Measurements from ENCODE around the gene RARRES2.
A peak's percentile ranks its signal among the peaks of the same experiment; 100 is the strongest.

Gene RARRES2

DNA sequence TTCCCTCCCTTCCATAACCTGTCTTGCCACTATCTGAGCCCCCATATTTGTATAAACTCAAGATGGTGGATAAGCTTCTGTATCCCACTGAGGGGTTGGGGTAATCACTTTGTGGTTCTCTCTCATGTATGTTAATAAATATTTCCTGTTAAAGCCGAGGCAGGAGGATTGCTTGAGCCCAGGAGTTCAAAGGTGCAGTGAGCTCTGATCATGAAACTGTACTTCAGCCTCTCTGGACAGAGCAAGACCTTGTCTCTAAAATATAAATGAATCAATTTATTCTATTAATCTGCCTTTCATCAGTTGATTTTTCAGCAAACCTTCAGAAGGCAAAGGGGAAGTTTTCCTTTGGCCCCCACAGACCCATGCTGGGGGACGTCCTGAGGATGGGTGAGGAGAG, 1.8 kb upstream of the RARRES2 start:
- no peak overlapping the region for H3K4me3 ChIP-seq (ENCODE audit: severe bottlenecking)
- H3K27ac ChIP-seq (ENCODE audit: poor library complexity, severe bottlenecking) = no peak overlapping the region
- DNase-seq (ENCODE audit: low spot score) (no peak), ATAC-seq (ENCODE audit: low read depth) (no peak)
- H3K36me3 ChIP-seq (ENCODE audit: low read depth) = no peaks in the 10 kb centered on the region
- no peak for TF ChIP-seq CTCF (IDR thresholded peaks at IDR 0.05; ENCODE audit: poor library complexity, severe bottlenecking)
- H3K27me3 ChIP-seq (ENCODE audit: insufficient read depth, poor library complexity, severe bottlenecking) = peaks cover 33% of the 10 kb centered on the region
- H3K4me1 ChIP-seq (ENCODE audit: insufficient read depth, poor library complexity, severe bottlenecking) = no peaks in the 10 kb centered on the region
- H3K9me3 ChIP-seq (ENCODE audit: severe bottlenecking) = peaks cover 11% of the 10 kb centered on the region

- peaks cover 33% of the 10 kb centered on the region for H3K27me3 ChIP-seq (ENCODE audit: insufficient read depth, poor library complexity, severe bottlenecking)
- no peak for ATAC-seq (ENCODE audit: low read depth)
- DNase-seq (ENCODE audit: low spot score) = no peak
- TF ChIP-seq CTCF (IDR thresholded peaks at IDR 0.05; ENCODE audit: poor library complexity, severe bottlenecking) = no peak
- no peak overlapping the region for H3K4me3 ChIP-seq (ENCODE audit: severe bottlenecking)
- H3K9me3 ChIP-seq (ENCODE audit: severe bottlenecking) = peaks cover 11% of the 10 kb centered on the region
- no peaks in the 10 kb centered on the region for H3K4me1 ChIP-seq (ENCODE audit: insufficient read depth, poor library complexity, severe bottlenecking)
- H3K27ac ChIP-seq (ENCODE audit: poor library complexity, severe bottlenecking) = no peak overlapping the region
- H3K36me3 ChIP-seq (ENCODE audit: low read depth) = no peaks in the 10 kb centered on the region
Observed at GRCh38 chr7:150342121-150342408, 636 bp upstream of the RARRES2 start.

GRCh38 chr7:150340875-150341262, 560 bp downstream of the RARRES2 start:
- no peak for ATAC-seq (ENCODE audit: low read depth)
- Histone ChIP-seq H3K36me3 (ENCODE audit: low read depth) (no peaks in the 10 kb centered on the region), H3K27ac (ENCODE audit: poor library complexity, severe bottlenecking) (no peak overlapping the region), H3K4me1 (ENCODE audit: insufficient read depth, poor library complexity, severe bottlenecking) (no peaks in the 10 kb centered on the region), H3K4me3 (ENCODE audit: severe bottlenecking) (no peak overlapping the region), H3K9me3 (ENCODE audit: severe bottlenecking) (peaks cover 11% of the 10 kb centered on the region), H3K27me3 (ENCODE audit: insufficient read depth, poor library complexity, severe bottlenecking) (peaks cover 33% of the 10 kb centered on the region)
- TF ChIP-seq CTCF (IDR thresholded peaks at IDR 0.05; ENCODE audit: poor library complexity, severe bottlenecking) = no peak
- no peak for DNase-seq (ENCODE audit: low spot score)

DNA sequence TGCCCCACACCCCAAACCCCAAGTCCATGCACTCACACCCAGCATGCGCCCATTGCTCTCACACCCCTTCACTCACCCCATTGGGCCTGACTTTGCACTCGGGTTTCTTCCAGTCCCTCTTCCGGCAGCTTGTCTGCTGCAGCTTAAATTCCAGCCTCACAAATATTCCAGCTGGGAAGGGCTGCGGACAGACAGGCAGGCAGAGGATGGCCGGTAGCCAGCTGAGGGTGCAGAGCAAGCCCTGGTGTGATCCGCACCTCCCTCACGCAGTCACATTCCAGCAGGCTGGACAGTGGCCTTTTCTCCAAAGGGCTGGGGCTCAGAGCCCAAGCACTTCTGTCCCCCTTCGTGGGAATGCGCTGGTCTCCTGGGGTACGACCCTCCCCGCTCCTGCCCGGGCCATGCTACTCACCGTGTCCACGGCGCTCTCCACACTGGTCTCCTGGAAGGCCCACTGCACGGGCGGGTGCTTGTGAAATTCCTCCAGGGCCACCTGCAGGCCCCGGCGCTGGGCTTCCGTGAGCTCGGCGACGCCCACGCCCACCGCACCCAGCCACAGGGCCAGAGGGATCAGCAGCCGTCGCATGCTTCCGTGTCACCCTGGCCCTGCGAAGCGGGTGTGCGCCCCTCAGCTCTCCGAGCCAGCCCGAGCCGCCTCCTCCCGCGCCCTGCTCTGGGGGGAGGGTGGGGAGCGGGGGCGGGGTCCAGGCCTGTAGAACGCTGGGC, 1.2 kb downstream of the RARRES2 start:
- TF ChIP-seq CTCF (IDR thresholded peaks at IDR 0.05; ENCODE audit: poor library complexity, severe bottlenecking) = no peak
- Histone ChIP-seq H3K27ac (ENCODE audit: poor library complexity, severe bottlenecking) (no peak overlapping the region), H3K36me3 (ENCODE audit: low read depth) (no peaks in the 10 kb centered on the region), H3K4me1 (ENCODE audit: insufficient read depth, poor library complexity, severe bottlenecking) (no peaks in the 10 kb centered on the region), H3K9me3 (ENCODE audit: severe bottlenecking) (peaks cover 11% of the 10 kb centered on the region), H3K27me3 (ENCODE audit: insufficient read depth, poor library complexity, severe bottlenecking) (peaks cover 33% of the 10 kb centered on the region), H3K4me3 (ENCODE audit: severe bottlenecking) (no peak overlapping the region)
- ATAC-seq (ENCODE audit: low read depth) = peak; percentile 30; the same call in 2 of the 3 replicates
- no peak for DNase-seq (ENCODE audit: low spot score)

- DNase-seq (ENCODE audit: low spot score) (no peak), ATAC-seq (ENCODE audit: low read depth) (0 out of 3 replicates have a peak, but pooled peaks have one; percentile 9)
- Histone ChIP-seq H3K4me1 (ENCODE audit: insufficient read depth, poor library complexity, severe bottlenecking) (no peaks in the 10 kb centered on the region), H3K4me3 (ENCODE audit: severe bottlenecking) (no peak overlapping the region), H3K27me3 (ENCODE audit: insufficient read depth, poor library complexity, severe bottlenecking) (peaks cover 30% of the 10 kb centered on the region), H3K9me3 (ENCODE audit: severe bottlenecking) (peaks cover 7% of the 10 kb centered on the region), H3K27ac (ENCODE audit: poor library complexity, severe bottlenecking) (no peak overlapping the region), H3K36me3 (ENCODE audit: low read depth) (no peaks in the 10 kb centered on the region)
- TF ChIP-seq CTCF (IDR thresholded peaks at IDR 0.05; ENCODE audit: poor library complexity, severe bottlenecking) = no peak
Observed at GRCh38 chr7:150339409-150339809, 2.0 kb downstream of the RARRES2 start.
